ENCODE data around the gene AMOTL2.

AMOTL2 gene

GRCh38 chr3:134374105-134374790 lies at the start of gene AMOTL2:
Gene AMOTL2, minus strand, starts transcription at chr3:134374447. Its CDS starts 3,014 bp downstream, at chr3:134371433.
- peak; percentile 94 for DNase-seq

GRCh38 chr3:134423153-134423552 lies 48.9 kb upstream of the AMOTL2 start:
- DNase-seq, result peak; percentile 35

- no peak for DNase-seq
Observed at GRCh38 chr3:134419960-134420321, 45.7 kb upstream of the AMOTL2 start.

GRCh38 chr3:134419214-134419959 lies 45.1 kb upstream of the AMOTL2 start:
- DNase-seq, result no peak

- no peak for DNase-seq
Observed at GRCh38 chr3:134409041-134409440, 34.8 kb upstream of the AMOTL2 start.

GRCh38 chr3:134407239-134407625 lies 33.0 kb upstream of the AMOTL2 start:
- DNase-seq, result no peak

GRCh38 chr3:134406331-134407238 lies 32.3 kb upstream of the AMOTL2 start:
- DNase-seq, result peak; percentile 93

- no peak for DNase-seq
Observed at GRCh38 chr3:134404366-134404885, 30.2 kb upstream of the AMOTL2 start.

GRCh38 chr3:134397755-134398154 lies 23.5 kb upstream of the AMOTL2 start:
- DNase-seq, result no peak

GRCh38 chr3:134395103-134395502 lies 20.9 kb upstream of the AMOTL2 start:
- DNase-seq, result no peak

- DNase-seq, result no peak
Observed at GRCh38 chr3:134394380-134394779, 20.1 kb upstream of the AMOTL2 start.

GRCh38 chr3:134393074-134393473 lies 18.8 kb upstream of the AMOTL2 start:
- DNase-seq, result no peak

GRCh38 chr3:134392336-134392983 lies 18.2 kb upstream of the AMOTL2 start:
- DNase-seq, result no peak

GRCh38 chr3:134389865-134390264 lies 15.6 kb upstream of the AMOTL2 start:
- no peak for DNase-seq

GRCh38 chr3:134388788-134389485 lies 14.7 kb upstream of the AMOTL2 start:
- no peak for DNase-seq

GRCh38 chr3:134388292-134388691 lies 14.0 kb upstream of the AMOTL2 start:
- DNase-seq, result no peak

GRCh38 chr3:134387293-134387692 lies 13.0 kb upstream of the AMOTL2 start:
- no peak for DNase-seq

GRCh38 chr3:134384963-134385362 lies 10.7 kb upstream of the AMOTL2 start:
- no peak for DNase-seq

- DNase-seq, result peak; percentile 5
Observed at GRCh38 chr3:134381831-134382442, 7.7 kb upstream of the AMOTL2 start.

GRCh38 chr3:134381076-134381475 lies 6.8 kb upstream of the AMOTL2 start:
- no peak for DNase-seq

- DNase-seq, result no peak
Observed at GRCh38 chr3:134380249-134380648, 6.0 kb upstream of the AMOTL2 start.

GRCh38 chr3:134378818-134379217 lies 4.6 kb upstream of the AMOTL2 start:
- DNase-seq, result no peak
